GM19099 (cell line): ENCODE measurements around the gene INTS13.

Experiments
- POLR2A ChIP-seq: IDR thresholded peaks from 3 replicates; pipeline ENCODE4 v1.6.1; 2011; ENCODE audit warnings: low read depth; ENCODE audit not compliant: insufficient read length; ENCODE audit errors: extremely low read depth

Gene INTS13

DNA sequence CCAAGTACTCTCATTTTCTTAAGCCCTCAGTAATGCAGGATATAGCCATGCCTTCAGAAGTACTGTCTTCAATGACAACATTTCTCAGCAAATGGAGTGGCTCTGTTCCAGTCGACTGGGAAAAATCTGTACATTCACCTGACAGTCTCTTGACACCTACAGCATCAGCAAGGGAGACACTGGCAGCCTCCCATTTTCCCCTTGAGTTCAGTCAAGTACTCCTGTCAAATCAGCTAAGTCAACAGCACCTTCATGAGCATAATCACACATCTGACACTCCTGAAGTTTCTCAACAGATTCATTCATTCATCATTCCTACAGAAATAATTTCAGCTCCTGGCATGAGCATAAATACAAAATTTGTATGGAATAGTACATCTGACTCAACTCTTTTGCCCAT lies 46.1 kb downstream of the INTS13 start:
- TF ChIP-seq POLR2A: no peak

DNA sequence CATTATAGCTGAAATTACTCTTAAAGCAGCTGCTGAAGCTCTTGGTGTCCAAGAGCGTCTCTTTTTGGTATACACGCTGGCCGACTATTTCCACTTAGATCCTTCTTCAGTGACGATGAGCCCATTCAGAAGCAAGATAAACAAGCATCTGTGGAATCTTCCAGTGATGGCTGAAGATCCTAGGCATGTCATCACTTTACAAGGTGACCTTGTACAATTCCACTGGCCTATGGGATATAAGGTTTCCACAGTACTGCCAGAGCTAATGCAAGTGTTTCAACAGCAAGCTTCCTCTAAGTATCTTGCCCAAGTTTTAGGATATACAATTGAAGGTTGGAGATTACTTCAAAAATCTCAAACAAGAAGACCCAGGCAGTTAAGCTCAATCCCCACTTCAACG lies 47.0 kb downstream of the INTS13 start:
- no peak for TF ChIP-seq POLR2A

DNA sequence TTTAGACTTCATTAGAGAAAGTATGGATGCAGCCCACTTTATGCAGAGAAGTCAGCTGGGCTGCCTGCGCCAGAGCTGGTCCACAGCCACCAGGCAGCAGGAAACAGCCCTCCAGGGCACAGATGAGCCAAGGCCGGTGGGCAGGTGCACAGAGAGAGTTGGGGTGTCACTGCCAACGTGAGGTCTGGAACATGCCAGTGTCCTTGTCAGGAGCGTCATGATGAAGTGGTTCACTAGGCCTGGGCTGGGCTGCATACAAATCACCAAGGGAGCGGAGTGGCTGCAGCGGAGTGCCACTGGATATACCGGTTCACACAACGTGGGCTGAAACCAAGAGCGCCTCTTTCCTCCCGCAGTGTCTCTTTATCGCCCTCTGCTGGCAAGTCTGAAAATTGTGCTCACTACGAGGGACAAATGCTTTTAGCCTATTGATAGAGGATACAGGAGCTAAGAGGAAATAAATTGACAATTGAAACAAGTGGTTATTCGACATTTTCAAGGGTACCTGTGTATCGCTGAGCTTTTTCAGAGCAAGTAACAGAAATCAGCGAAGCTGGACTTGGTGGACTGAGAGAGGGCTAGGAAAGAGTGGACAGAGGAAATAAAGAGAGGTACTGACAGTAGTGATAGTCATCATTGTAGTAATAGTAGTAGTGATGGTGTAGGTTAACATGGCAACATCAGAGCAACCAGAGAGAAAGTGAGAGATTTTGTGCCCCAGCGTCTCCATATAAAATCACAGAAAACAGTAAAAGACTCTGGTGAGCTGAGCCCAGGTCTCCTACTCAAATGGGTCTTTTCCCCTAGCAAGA lies 52.8 kb downstream of the INTS13 start:
- no peak for TF ChIP-seq POLR2A

GRCh38 chr12:26880625-26881024 lies 57.2 kb downstream of the INTS13 start:
- no peak for TF ChIP-seq POLR2A

DNA sequence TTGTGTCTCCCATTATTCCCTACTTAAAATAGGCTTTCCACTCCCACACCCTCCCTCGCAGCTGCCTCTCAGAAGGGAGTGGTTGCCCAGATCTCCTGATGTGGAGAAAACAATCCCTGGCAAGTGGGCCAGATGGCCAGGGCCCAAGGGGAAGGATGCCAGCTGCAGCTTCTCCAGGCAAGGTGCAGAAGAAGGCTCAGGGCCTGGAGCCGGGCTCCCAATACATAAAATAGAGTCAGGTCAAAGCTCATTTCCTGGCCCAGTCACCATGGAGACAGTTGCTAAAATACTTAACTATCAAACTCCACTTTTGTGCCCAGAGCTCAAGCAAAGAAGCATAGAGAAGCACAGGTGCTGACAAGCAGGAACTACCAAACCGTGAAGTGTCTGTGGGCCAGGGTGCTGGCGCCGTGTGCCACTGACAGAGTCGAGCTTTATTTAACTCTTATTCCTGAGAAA lies 59.1 kb downstream of the INTS13 start:
- TF ChIP-seq POLR2A: no peak

DNA sequence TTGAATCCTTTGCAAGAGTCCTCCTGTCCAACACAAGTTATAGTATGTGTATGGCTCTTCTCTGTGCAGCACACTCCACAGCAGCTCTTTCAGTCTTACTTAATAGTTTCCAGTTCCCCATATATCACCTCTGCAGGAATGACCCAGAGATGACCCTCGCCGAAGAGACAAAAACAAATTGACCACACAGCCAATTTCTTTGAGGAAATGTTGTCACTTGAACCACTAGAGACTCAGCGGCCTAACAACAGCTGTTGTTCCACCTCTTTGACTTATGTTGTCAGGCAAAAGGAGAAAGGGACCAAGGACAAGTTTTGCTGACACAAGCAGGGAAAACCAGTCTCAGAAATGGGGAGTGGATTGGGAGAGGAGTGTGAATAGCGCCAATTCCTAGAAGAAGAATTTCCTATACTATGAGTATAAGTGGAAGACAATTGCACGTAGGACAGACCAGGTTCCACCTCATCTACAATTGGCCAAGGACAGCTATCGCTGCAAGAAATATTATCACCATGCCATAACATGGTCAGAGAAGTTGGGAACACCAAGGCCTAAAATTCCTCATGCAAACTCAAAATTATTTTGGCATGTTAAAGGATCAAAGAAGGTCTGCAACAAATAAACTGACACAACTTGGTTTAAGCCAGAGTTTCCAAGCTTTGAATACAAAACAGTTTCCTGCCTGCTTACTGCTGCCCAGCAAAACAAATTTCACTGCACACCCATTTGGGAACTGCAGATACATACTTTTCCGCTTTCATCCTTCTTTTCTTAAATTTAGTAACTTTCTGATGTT lies 63.1 kb downstream of the INTS13 start:
- no peak for TF ChIP-seq POLR2A

- no peak for TF ChIP-seq POLR2A
Observed at GRCh38 chr12:26872625-26873024, 65.2 kb downstream of the INTS13 start.

GRCh38 chr12:26871985-26872384 lies 65.8 kb downstream of the INTS13 start:
- TF ChIP-seq POLR2A: no peak

GRCh38 chr12:26870491-26871419 lies 67.0 kb downstream of the INTS13 start:
- no peak for TF ChIP-seq POLR2A

DNA sequence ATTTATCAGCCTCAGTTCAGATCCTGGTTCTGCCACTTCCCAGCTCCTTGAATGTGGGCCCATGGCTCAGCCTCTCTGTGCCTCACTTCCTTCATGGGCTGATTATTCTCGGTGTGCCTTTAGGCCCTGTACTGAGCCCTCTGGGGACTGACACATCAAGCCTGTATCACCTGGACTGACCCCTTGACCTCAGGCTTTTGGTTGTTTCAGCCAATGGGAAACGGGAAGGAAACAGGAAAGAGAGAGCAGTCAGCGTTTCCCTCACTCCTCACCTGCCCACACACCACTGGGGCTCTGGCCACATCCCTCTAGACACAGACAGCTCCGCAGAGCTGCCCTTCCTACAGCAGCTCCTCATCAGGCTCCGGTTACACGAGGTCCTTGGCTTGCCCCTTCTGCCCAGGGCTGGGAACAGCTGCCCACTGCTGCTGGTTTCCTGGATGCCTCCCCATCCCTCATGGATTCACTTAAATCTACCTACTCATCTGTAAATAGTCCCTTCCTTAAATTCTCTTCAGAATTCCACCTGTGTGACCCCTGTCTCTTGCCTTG lies 67.8 kb downstream of the INTS13 start:
- no peak for TF ChIP-seq POLR2A

- no peak for TF ChIP-seq POLR2A
Observed at GRCh38 chr12:26869104-26869494, 68.7 kb downstream of the INTS13 start.

DNA sequence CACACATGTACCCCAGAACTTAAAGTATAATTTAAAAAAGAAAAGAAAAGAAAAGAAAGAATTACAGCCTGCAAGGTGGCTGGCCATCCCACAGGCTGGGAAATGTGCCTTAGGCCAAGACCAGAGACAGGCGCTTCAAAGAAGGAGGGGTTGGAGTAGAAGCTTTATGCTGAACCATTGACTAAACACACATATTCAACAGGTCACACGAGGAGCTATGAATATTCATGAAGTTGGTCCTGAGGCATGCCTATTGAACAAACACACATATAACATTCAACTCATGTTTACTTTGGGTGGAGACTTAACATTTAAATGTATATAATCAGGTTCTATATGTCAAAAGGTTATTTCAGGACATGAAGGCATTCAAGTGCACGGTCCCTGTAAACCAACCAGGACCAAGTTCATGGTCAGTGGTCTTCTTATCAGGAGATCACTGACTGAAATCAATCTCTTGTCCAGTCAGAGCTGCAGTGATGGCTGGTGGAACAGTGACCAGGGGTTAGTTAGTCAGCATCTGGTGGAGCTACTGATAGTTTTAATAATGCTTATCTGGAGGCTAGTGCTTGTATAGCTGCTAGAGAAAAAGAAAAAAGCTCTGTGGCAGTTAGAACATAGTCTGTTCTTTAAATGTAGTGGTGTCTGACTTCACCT lies 69.2 kb downstream of the INTS13 start:
- TF ChIP-seq POLR2A: no peak

- no peak for TF ChIP-seq POLR2A
Observed at GRCh38 chr12:26867080-26867479, 70.7 kb downstream of the INTS13 start.

DNA sequence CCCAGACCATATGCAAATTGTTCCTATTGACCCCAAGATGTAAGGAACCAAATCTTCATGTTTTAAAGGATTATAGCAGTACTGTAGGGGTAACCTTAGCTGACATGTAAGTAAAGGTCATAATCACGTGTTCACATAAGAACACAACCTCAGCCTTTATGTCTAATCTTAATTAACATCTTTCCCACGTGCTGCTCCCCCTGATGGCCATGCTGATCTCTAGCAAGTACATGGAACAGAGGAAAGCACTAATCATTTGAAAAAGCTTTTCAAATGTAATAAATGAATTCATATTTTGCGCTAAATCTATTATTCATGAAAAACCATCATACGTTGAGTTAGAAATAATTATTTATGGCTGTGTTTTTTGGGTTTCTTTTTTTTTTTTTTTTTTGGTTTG lies 74.3 kb downstream of the INTS13 start:
- TF ChIP-seq POLR2A: no peak
